ENCODE results near the gene INSRR. TPM values are rescaled to one million over a fixed set of nuclear protein-coding genes. Genes with fewer than 3 reads are reported as not detected.
A peak's percentile ranks its signal among the peaks of the same experiment; 100 is the strongest.

INSRR gene
- total RNA-seq, 4 donors from 2014 or later: under 0.01 to 0.60 (median 0.20) TPM

DNA sequence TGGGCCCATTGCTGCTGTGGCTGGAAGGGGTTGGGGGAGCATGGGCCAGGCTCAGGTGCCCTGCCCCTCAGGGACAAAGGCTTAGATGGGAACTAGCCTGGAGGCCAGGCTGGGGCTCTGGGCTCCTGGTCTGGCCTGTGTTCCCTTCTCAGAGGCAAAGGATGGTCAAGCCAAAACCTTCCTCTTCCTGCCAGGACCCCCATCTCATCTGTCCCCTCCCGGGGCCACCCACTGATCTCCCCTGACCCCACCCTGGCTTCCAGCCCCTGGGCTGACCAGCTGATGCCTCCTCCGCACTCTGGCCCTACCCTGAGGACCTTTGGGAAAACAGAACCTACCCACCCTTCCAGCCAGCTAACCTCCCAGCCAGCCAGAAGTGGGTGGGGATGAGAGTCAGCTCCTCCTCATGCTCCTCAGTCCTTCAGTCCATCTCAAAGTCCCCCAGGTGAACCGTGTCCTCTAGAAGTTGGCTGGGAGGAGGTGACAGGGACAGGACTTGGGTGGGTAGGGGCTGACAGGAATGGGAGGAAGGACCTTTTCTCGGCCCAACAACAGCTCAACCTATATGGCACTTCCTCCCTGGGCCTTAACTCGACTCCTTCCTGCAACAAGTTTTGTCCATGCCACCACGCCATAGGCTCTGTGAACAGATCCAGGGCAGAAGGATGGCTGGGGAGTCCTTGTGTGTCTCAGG, 42.1 kb upstream of the INSRR start:
- Histone ChIP-seq H3K27ac (peak overlapping the region in 3 of 4 donors; percentile 19 to 97 (median 69)), H3K36me3 (peaks cover 0 to 3% (median 0%) of the 10 kb centered on the region in 3 donors), H3K9me3 (no peaks in the 10 kb centered on the region), H3K27me3 (no peaks in the 10 kb centered on the region), H3K4me1 (peaks cover 0 to 100% (median 59%) of the 10 kb centered on the region in 4 donors), H3K4me3 (no peak overlapping the region)
- DNase-seq (ENCODE audit: low spot score in 2 of 2): no peak
- 56 to 62% methylated on average over 6 of the region's 6 CpGs for WGBS, 2 donors
- TF ChIP-seq, protein P1, sequence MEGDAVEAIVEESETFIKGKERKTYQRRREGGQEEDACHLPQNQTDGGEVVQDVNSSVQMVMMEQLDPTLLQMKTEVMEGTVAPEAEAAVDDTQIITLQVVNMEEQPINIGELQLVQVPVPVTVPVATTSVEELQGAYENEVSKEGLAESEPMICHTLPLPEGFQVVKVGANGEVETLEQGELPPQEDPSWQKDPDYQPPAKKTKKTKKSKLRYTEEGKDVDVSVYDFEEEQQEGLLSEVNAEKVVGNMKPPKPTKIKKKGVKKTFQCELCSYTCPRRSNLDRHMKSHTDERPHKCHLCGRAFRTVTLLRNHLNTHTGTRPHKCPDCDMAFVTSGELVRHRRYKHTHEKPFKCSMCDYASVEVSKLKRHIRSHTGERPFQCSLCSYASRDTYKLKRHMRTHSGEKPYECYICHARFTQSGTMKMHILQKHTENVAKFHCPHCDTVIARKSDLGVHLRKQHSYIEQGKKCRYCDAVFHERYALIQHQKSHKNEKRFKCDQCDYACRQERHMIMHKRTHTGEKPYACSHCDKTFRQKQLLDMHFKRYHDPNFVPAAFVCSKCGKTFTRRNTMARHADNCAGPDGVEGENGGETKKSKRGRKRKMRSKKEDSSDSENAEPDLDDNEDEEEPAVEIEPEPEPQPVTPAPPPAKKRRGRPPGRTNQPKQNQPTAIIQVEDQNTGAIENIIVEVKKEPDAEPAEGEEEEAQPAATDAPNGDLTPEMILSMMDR (IDR thresholded peaks at IDR 0.05): no peak
- no peak for TF ChIP-seq POLR2A (IDR thresholded peaks at IDR 0.05)
- TF ChIP-seq EP300 (IDR thresholded peaks at IDR 0.05): no peak

DNA sequence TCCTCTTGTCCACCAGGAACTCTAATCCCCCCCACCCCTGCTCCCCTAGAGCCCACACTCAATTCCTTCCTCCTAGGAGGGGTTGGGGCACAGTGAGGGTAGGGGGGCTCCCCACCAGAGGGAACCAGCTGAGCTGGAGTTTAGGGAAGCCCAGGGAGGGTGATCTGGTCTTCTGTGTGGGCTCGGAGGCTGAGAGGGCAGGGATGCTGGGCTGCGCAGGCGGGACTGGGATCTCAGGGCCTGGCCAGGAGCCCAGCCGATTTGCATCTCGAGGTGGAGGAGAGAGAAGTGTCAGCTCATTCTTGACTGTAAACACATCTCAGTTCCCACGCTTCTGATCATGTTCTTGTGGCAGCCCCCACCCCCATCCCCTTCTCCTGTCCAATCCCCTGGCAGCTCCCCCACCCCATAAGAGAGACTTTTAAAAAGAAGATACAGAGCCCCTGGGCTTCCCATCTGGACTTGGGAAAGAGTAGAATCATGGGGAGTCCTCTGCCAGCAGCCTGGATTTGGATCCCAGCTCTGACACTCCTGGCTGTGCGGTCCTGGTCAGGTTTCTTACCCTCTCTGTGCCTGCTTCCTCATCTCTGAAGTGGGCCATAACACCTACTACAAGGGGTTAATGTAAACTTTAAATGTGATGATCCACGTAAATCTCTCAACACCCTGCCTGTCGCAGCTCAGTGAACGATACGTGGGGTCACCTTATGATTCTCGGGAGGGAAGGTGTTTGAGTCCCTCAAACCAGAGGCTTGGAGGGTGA, 41.2 kb upstream of the INSRR start:
- no peak for TF ChIP-seq POLR2A (IDR thresholded peaks at IDR 0.05)
- peaks cover 0 to 3% (median 0%) of the 10 kb centered on the region in 3 donors for H3K36me3 ChIP-seq
- no peaks in the 10 kb centered on the region for H3K27me3 ChIP-seq
- no peak overlapping the region for H3K4me3 ChIP-seq
- peak overlapping the region in 3 of 4 donors; percentile 7 to 97 (median 69) for H3K27ac ChIP-seq
- peaks cover 0 to 100% (median 59%) of the 10 kb centered on the region in 4 donors for H3K4me1 ChIP-seq
- H3K9me3 ChIP-seq: no peaks in the 10 kb centered on the region
- peak in 1 of 2 donors; percentile 33 for DNase-seq (ENCODE audit: low spot score in 2 of 2)
- WGBS, 2 donors: 49 to 57% methylated on average over 12 of the region's 12 CpGs

DNA sequence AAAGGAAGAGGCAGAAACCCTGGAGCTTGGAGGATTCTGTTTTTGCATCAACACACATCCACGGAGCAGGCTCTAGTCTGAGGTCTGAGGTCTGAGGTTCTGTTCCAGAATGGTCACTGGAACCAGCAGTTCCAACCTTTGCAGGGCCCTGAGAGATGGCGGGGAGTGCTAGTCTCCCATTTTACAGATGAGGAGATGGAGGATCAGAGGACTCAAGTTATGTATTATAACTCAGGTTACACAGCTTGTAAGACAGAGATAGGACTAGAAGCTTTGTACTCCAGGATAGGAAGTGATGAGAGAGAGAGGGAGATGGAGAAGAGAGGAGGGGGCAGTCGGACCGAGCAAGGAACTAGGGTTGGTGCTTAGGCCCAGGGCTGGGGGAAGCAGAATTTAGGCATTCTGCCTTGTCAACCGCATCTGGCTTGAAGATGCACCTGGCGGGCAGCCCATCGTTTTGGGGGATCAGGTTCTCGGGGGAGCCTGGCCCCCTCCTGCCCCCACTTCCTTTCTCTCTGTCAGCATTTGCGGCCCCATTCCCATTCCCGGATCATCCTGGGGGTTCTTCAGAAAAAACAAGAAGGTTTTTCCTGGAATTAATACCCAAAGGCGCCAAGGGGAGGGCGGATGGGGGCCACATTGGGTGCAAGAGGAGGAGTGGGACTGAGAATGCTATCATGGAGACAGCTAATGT, 40.2 kb upstream of the INSRR start:
- DNase-seq (ENCODE audit: low spot score in 2 of 2): no peak
- peaks cover 0 to 5% of the 10 kb centered on the region in 2 donors for H3K27me3 ChIP-seq
- 70 to 72% methylated on average over 12 of the region's 12 CpGs for WGBS, 2 donors
- H3K27ac ChIP-seq: peak overlapping the region in 2 of 4 donors; percentile 69 to 97
- TF ChIP-seq, protein P1 (IDR thresholded peaks at IDR 0.05): no peak
- TF ChIP-seq EP300 (IDR thresholded peaks at IDR 0.05): no peak
- TF ChIP-seq POLR2A (IDR thresholded peaks at IDR 0.05): no peak
- H3K4me1 ChIP-seq: peaks cover 0 to 99% (median 55%) of the 10 kb centered on the region in 4 donors
- H3K9me3 ChIP-seq: no peaks in the 10 kb centered on the region
- no peaks in the 10 kb centered on the region for H3K36me3 ChIP-seq
- no peak overlapping the region for H3K4me3 ChIP-seq

DNA sequence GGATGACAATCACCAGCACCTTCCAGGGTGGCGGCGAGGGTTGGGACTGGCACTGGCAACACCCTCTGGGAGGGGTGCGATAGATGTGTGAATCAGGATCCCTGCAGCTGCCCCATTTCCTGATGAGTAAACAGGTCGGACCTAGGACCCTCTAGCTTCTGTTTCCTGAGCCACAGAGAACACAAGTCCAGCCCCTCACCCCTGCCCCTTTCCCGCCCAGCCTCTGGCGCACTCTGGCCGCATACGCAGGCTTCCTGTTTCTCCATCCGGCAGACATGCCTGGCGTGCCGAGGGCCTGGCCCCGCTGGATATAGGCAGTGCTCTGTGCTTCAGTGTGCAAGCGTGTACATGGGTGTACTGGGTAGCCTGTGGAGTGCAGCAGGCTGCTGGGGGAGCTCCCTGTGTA, 39.2 kb upstream of the INSRR start:
- H3K27ac ChIP-seq: peak overlapping the region; percentile 38 to 97 (median 77)
- H3K4me3 ChIP-seq: peak overlapping the region in 2 of 4 donors; percentile 9 to 11
- WGBS, 2 donors: 11 to 20% methylated on average over 13 of the region's 13 CpGs

More for the DNA sequence above, 39.2 kb upstream of the INSRR start:
- Histone ChIP-seq H3K9me3 (no peaks in the 10 kb centered on the region), H3K27me3 (peaks cover 0 to 15% of the 10 kb centered on the region in 2 donors), H3K36me3 (no peaks in the 10 kb centered on the region), H3K4me1 (peaks cover 0 to 96% (median 53%) of the 10 kb centered on the region in 4 donors)
- peak in 1 of 2 donors; percentile 27 for DNase-seq (ENCODE audit: low spot score in 2 of 2)
- peak in 1 of 2 donors; percentile 47 for TF ChIP-seq EP300 (IDR thresholded peaks at IDR 0.05)
- TF ChIP-seq, protein P1 (IDR thresholded peaks at IDR 0.05): no peak
